ENCODE measurements around the gene SFMBT1.

- TF ChIP-seq CTCF (IDR thresholded peaks at IDR 0.05) (no peak), POLR2A (IDR thresholded peaks at IDR 0.05) (no peak)
Measured at GRCh38 chr3:53042651-53043050, 3.2 kb downstream of the SFMBT1 start.

Data from heart left ventricle (tissue), 13 donors.